22Rv1 (cell line): ENCODE measurements around the gene SERPING1.
A peak's percentile ranks its signal among the peaks of the same experiment; 100 is the strongest.

Source experiments
- H3K27ac ChIP-seq: fragments of 450-650 bp; 2 replicates; pipeline ENCODE4 v1.5.1; 2017
- ZFX ChIP-seq: fragments of 450-650 bp; IDR thresholded peaks from 2 replicates; pipeline ENCODE4 v1.6.1; 2017; ENCODE audit warnings: antibody characterized with exemption, borderline replicate concordance
- TF ChIP-seq, protein P1 (sequence below): fragments of 450-650 bp; IDR thresholded peaks from 2 replicates; pipeline ENCODE4 v1.5.1; 2017; ENCODE audit warnings: mild to moderate bottlenecking

Gene SERPING1

DNA sequence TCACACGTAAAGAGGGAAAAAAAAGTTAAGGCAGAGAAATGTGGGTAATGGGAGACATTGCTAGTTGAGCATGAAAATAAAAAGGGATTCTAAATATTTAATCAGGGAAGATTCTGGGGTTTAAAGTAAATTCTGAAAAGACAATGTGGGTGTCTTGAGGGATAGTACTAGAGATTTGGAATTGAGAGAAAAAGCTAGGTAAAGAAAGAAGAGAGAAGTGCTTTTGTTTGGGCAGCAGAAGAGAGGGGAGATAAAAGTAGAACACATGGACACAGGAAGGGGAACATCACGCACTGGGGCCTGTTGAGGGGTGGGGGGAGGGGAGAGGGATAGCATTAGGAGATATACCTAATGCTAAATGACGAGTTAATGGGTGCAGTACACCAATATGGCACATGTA lies 55.7 kb downstream of the SERPING1 start:
- H3K27ac ChIP-seq, result no peak overlapping the region
- TF ChIP-seq, protein P1, sequence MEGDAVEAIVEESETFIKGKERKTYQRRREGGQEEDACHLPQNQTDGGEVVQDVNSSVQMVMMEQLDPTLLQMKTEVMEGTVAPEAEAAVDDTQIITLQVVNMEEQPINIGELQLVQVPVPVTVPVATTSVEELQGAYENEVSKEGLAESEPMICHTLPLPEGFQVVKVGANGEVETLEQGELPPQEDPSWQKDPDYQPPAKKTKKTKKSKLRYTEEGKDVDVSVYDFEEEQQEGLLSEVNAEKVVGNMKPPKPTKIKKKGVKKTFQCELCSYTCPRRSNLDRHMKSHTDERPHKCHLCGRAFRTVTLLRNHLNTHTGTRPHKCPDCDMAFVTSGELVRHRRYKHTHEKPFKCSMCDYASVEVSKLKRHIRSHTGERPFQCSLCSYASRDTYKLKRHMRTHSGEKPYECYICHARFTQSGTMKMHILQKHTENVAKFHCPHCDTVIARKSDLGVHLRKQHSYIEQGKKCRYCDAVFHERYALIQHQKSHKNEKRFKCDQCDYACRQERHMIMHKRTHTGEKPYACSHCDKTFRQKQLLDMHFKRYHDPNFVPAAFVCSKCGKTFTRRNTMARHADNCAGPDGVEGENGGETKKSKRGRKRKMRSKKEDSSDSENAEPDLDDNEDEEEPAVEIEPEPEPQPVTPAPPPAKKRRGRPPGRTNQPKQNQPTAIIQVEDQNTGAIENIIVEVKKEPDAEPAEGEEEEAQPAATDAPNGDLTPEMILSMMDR, result no peak
- TF ChIP-seq ZFX, result no peak

- peak overlapping the region; percentile 53 for H3K27ac ChIP-seq
These were observed 59.4 kb downstream of the SERPING1 start for GRCh38 chr11:57656885-57657193.

DNA sequence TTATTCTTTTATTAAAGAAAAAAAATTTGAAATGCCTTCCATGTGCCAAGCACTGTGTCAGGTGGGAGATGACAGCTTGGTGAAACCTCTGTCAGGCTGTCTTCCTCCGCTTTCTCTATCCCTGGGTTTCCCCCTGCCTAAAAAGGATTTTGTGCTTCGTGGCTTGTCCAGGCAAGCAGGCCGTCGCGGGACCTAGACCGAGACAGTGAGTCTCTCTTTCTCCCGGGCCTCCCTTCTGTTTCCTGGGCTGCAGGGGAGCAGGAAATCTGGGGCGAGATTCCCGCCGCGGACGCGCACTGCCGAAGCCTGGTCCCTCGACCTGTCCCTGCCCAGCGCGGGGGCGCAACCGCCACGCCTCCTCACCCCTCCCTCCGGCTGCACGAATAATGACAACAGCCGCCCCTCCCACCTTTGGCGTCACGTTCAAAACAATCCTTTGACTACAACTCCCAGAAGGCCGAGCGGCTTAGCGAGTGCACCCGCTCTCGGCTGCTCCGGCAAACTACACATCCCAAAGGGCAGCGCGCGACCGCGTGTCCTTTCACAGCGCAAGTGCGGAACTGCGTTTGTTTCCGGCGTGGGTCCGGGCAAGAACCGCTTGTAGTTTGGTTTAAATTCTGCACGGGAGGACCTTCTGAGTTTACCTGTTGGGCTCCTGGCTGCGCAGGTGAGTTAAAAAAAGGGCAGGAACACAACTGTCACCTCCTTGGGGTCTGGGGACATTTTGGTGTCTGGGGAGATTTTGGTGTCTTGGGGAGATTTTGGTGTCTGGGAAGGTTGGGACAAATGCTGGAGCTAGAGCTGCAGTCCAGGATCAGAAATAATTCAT lies 59.9 kb downstream of the SERPING1 start, which contains the start of gene CLP1:
Gene CLP1 (plus strand): TSS at position 569 of the 829 bp plus-strand sequence. CDS start 1,715 bp downstream, outside the sequence.
- peak within 1 kb of the TSS; percentile 53 for H3K27ac ChIP-seq
- no peak for TF ChIP-seq ZFX
- TF ChIP-seq, protein P1, result no peak

More at GRCh38 chr11:57656885-57657193, 59.4 kb downstream of the SERPING1 start:
- TF ChIP-seq ZFX, result no peak
- TF ChIP-seq, protein P1, result no peak

- peak overlapping the region; percentile 53 for H3K27ac ChIP-seq
- TF ChIP-seq ZFX, result no peak
- TF ChIP-seq, protein P1, result no peak
These were observed 60.5 kb downstream of the SERPING1 start for GRCh38 chr11:57658023-57658361.

GRCh38 chr11:57659669-57660068 lies 62.2 kb downstream of the SERPING1 start:
- TF ChIP-seq, protein P1, result no peak
- no peak for TF ChIP-seq ZFX
- H3K27ac ChIP-seq, result no peak overlapping the region

- H3K27ac ChIP-seq, result no peak overlapping the region
- TF ChIP-seq ZFX, result no peak
These were observed 65.4 kb downstream of the SERPING1 start for GRCh38 chr11:57662893-57663292.

DNA sequence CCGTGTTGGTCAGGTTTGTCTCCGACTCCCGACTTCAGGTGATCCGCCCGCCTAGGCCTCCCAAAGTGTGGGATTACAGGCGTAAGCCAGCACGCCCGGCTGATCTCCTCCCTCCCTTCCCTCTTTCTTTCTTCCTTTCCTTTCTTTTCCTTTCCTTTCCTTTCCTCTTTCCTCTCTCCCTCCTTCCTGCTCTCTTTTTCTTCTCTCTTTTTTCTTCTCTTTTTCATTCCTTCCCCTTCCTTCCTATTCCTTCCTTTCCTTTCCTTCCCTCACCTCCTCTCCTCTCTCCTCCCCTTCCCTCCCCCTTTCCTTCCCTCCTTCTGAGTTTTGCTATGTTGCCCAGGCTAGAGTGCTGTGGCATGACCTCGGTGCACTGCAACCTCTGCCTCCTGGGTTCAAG lies 66.5 kb downstream of the SERPING1 start:
- TF ChIP-seq ZFX, result no peak
- TF ChIP-seq, protein P1, result no peak
- no peak overlapping the region for H3K27ac ChIP-seq
